Measurements from ENCODE around the gene DSC1. TPM values are rescaled to one million over a fixed set of nuclear protein-coding genes. Genes with fewer than 3 reads are reported as not detected.

DSC1 gene
- total RNA-seq, 6 experiments from 2014 or later = not detected

- TF ChIP-seq, protein P1, sequence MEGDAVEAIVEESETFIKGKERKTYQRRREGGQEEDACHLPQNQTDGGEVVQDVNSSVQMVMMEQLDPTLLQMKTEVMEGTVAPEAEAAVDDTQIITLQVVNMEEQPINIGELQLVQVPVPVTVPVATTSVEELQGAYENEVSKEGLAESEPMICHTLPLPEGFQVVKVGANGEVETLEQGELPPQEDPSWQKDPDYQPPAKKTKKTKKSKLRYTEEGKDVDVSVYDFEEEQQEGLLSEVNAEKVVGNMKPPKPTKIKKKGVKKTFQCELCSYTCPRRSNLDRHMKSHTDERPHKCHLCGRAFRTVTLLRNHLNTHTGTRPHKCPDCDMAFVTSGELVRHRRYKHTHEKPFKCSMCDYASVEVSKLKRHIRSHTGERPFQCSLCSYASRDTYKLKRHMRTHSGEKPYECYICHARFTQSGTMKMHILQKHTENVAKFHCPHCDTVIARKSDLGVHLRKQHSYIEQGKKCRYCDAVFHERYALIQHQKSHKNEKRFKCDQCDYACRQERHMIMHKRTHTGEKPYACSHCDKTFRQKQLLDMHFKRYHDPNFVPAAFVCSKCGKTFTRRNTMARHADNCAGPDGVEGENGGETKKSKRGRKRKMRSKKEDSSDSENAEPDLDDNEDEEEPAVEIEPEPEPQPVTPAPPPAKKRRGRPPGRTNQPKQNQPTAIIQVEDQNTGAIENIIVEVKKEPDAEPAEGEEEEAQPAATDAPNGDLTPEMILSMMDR (IDR thresholded peaks at IDR 0.05) = no peak
- DNase-seq = no peak
- Mint-ChIP-seq H3K4me1 (ENCODE audit: low read depth) (no peaks in the 10 kb centered on the region), H3K9me3 (peaks cover 34% of the 10 kb centered on the region), H3K27ac (no peak overlapping the region), H3K4me3 (no peak overlapping the region), H3K36me3 (ENCODE audit: low read depth) (no peaks in the 10 kb centered on the region), H3K27me3 (ENCODE audit: insufficient read depth) (no peaks in the 10 kb centered on the region)
Observed at GRCh38 chr18:31171144-31171839, 8.6 kb upstream of the DSC1 start.

DNA sequence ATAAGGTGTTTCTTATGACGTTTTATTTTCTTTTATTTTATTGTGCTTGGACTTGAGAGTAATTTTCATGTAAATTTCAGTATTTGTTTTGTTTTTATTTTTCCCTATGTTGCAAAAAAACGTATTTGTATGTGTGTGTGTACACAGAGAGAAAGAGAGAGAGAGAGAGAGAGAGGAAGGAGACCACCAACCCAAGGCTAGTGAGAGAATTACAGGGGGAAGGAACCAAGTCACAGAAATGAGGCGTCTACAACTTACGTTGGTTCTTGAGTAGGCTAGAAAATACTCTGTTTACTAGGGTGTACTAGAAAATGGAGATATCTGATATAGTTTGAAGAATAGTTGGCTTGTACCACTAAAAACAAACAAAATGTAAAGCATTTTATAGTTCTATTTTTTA is 7.7 kb upstream of the DSC1 start:
- Mint-ChIP-seq H3K4me1 (ENCODE audit: low read depth) (no peaks in the 10 kb centered on the region), H3K4me3 (no peak overlapping the region), H3K27me3 (ENCODE audit: insufficient read depth) (no peaks in the 10 kb centered on the region), H3K36me3 (ENCODE audit: low read depth) (no peaks in the 10 kb centered on the region), H3K27ac (no peak overlapping the region), H3K9me3 (peaks cover 29% of the 10 kb centered on the region)
- TF ChIP-seq, protein P1 (IDR thresholded peaks at IDR 0.05) = no peak
- DNase-seq = no peak

- H3K27ac Mint-ChIP-seq = no peak overlapping the region
- H3K9me3 Mint-ChIP-seq = peaks cover 35% of the 10 kb centered on the region
- H3K27me3 Mint-ChIP-seq (ENCODE audit: insufficient read depth) = no peaks in the 10 kb centered on the region
- TF ChIP-seq, protein P1 (IDR thresholded peaks at IDR 0.05) = no peak
- H3K4me3 Mint-ChIP-seq = no peak overlapping the region
- no peaks in the 10 kb centered on the region for H3K36me3 Mint-ChIP-seq (ENCODE audit: low read depth)
- DNase-seq = no peak
- H3K4me1 Mint-ChIP-seq (ENCODE audit: low read depth) = no peaks in the 10 kb centered on the region
Observed at GRCh38 chr18:31162419-31162793, 250 bp downstream of the DSC1 start.

DNA sequence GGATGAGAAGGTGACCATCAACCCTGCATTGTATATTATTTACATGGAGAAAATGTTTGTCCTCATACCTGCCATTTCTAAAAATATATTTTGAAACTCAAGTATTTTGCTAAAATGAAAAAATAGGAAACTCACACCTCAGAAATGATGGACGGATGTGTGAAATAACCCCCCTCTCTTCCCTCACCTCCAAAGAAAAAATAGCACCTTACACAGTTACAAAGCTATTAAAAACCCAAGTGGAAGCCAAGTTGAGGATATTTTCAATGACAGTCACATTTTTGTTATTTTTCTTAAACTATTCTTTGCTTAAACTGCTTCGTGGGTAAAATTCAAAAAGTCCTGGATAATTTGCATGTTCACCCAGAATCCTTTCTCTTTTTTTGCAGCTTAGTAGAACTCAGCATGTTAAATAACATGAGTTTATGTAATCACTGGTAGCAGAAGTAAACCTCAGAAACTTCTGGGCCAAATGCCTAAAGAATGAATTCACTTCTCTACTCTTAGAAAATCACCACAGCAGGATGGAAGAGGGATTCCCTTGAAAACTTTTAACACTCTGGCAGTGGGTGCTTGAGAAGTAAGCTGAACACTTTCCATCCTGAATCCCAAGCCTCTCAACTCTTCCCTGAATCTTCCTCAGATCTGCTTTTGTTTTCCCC is 768 bp downstream of the DSC1 start:
- TF ChIP-seq, protein P1 (IDR thresholded peaks at IDR 0.05) = no peak
- Mint-ChIP-seq H3K27me3 (ENCODE audit: insufficient read depth) (no peaks in the 10 kb centered on the region), H3K27ac (no peak overlapping the region), H3K4me3 (no peak overlapping the region), H3K36me3 (ENCODE audit: low read depth) (no peaks in the 10 kb centered on the region), H3K9me3 (peaks cover 40% of the 10 kb centered on the region), H3K4me1 (ENCODE audit: low read depth) (no peaks in the 10 kb centered on the region)
- no peak for DNase-seq

- Mint-ChIP-seq H3K27me3 (ENCODE audit: insufficient read depth) (no peaks in the 10 kb centered on the region), H3K9me3 (peaks cover 17% of the 10 kb centered on the region), H3K27ac (no peak overlapping the region), H3K4me1 (ENCODE audit: low read depth) (no peaks in the 10 kb centered on the region), H3K4me3 (no peak overlapping the region), H3K36me3 (ENCODE audit: low read depth) (no peaks in the 10 kb centered on the region; the same call in 1 of the 2 replicates)
- TF ChIP-seq, protein P1 (IDR thresholded peaks at IDR 0.05) = no peak
- DNase-seq = no peak
Observed at GRCh38 chr18:31156821-31157763, 5.6 kb downstream of the DSC1 start.

All from HFFc6 (cell line).